Colonic mucosa (tissue), 4 donors: ENCODE data around the gene SLC9A9. TPM values are rescaled to one million over a fixed set of nuclear protein-coding genes. Genes with fewer than 3 reads are reported as not detected.
A peak's percentile ranks its signal among the peaks of the same experiment; 100 is the strongest.

Experiments used
- DNase-seq: peaks from one replicate; pipeline ENCODE4 v3.0.0-alpha.2; 2020
- H3K27ac ChIP-seq: fragments of 200-600 bp; one replicate; pipeline ENCODE4 v1.8.0; 2021
- H3K27me3 ChIP-seq: fragments of 200-600 bp; one replicate; pipeline ENCODE4 v1.8.0; 2021
- H3K36me3 ChIP-seq: fragments of 200-600 bp; one replicate; pipeline ENCODE4 v1.8.0; 2021
- H3K4me1 ChIP-seq: fragments of 200-600 bp; one replicate; pipeline ENCODE4 v1.8.0; 2021; ENCODE audit warnings: mild to moderate bottlenecking
- H3K4me3 ChIP-seq: fragments of 200-600 bp; one replicate; pipeline ENCODE4 v1.8.0; 2021
- H3K9ac ChIP-seq, 2 donors: one replicate each; pipeline ENCODE4 v1.7.0; 2013; ENCODE audit warnings: control low read depth in 2 of 2, low read depth in 2 of 2, low read length in 2 of 2
- H3K9me3 ChIP-seq: fragments of 200-600 bp; one replicate; pipeline ENCODE4 v1.8.0; 2021
- CTCF ChIP-seq: fragments of 200-600 bp; IDR thresholded peaks from one replicate; pipeline ENCODE4 v1.8.0; 2022; ENCODE audit warnings: antibody characterized with exemption, mild to moderate bottlenecking
- intact Hi-C: fragments of 100-400 bp; cut with DNase I; formaldehyde crosslinking; loops from one replicate; pipeline ENCODE4 v1.14.1; 2022
- total RNA-seq, 2 donors: library from RNA; stranded (reverse); fragmentation: NEBNext Ultra II Directional in 1 of 2; extraction: Animal tissue kit (Norgen Biotek cat#: 25700) in 1 of 2; gene quantifications; one replicate each; pipeline ENCODE4 v1.2.1, GENCODE V29; 2021
- donor health status: healthy.
- donor health status: DM: no; HTN: no; CAD: no.
- donor health status: DM: no; HTN: no; CAD: no.

Gene SLC9A9
- total RNA-seq, 2 donors from 2014 or later: 2.5 to 6.5 TPM

GRCh38 chr3:143640774-143641173 is 207.5 kb downstream of the SLC9A9 start:
- no peaks in the 10 kb centered on the region for H3K4me1 ChIP-seq
- intact Hi-C loops: loop anchor here (10.0 kb wide), 1 partner anchor 206 kb away; no protein-coding TSS in a partner anchor
- no peaks in the 10 kb centered on the region for H3K27me3 ChIP-seq
- no peak overlapping the region for H3K4me3 ChIP-seq
- no peak for TF ChIP-seq CTCF
- H3K27ac ChIP-seq: no peak overlapping the region
- no peaks in the 10 kb centered on the region for H3K36me3 ChIP-seq
- no peak overlapping the region for H3K9ac ChIP-seq
- no peak for DNase-seq
- no peaks in the 10 kb centered on the region for H3K9me3 ChIP-seq

- Histone ChIP-seq H3K36me3 (no peaks in the 10 kb centered on the region), H3K27ac (no peak overlapping the region), H3K4me3 (no peak overlapping the region), H3K4me1 (no peaks in the 10 kb centered on the region), H3K9ac (no peak overlapping the region), H3K9me3 (no peaks in the 10 kb centered on the region), H3K27me3 (no peaks in the 10 kb centered on the region)
- no peak for TF ChIP-seq CTCF
- intact Hi-C loops: no loop called here
- no peak for DNase-seq
These were observed 211.1 kb downstream of the SLC9A9 start for GRCh38 chr3:143637133-143637532.

GRCh38 chr3:143634991-143635390 is 213.3 kb downstream of the SLC9A9 start:
- Histone ChIP-seq H3K4me1 (no peaks in the 10 kb centered on the region), H3K27ac (no peak overlapping the region), H3K9ac (no peak overlapping the region), H3K9me3 (no peaks in the 10 kb centered on the region), H3K36me3 (no peaks in the 10 kb centered on the region), H3K27me3 (no peaks in the 10 kb centered on the region), H3K4me3 (no peak overlapping the region)
- TF ChIP-seq CTCF: no peak
- intact Hi-C loops: no loop called here
- peak; percentile 75 for DNase-seq

GRCh38 chr3:143634427-143634826 is 213.8 kb downstream of the SLC9A9 start:
- H3K9me3 ChIP-seq: no peaks in the 10 kb centered on the region
- no peak overlapping the region for H3K27ac ChIP-seq
- H3K9ac ChIP-seq: no peak overlapping the region
- H3K4me1 ChIP-seq: no peaks in the 10 kb centered on the region
- no peaks in the 10 kb centered on the region for H3K27me3 ChIP-seq
- intact Hi-C loops: no loop called here
- no peak for TF ChIP-seq CTCF
- no peak overlapping the region for H3K4me3 ChIP-seq
- H3K36me3 ChIP-seq: no peaks in the 10 kb centered on the region
- no peak for DNase-seq

- H3K27ac ChIP-seq: no peak overlapping the region
These were observed 214.5 kb downstream of the SLC9A9 start for GRCh38 chr3:143633816-143634215.

More at GRCh38 chr3:143633816-143634215, 214.5 kb downstream of the SLC9A9 start:
- H3K4me1 ChIP-seq: no peaks in the 10 kb centered on the region
- H3K27me3 ChIP-seq: no peaks in the 10 kb centered on the region
- no peaks in the 10 kb centered on the region for H3K9me3 ChIP-seq
- H3K4me3 ChIP-seq: no peak overlapping the region
- TF ChIP-seq CTCF: no peak
- no peaks in the 10 kb centered on the region for H3K36me3 ChIP-seq
- intact Hi-C loops: no loop called here
- no peak for DNase-seq
- no peak overlapping the region for H3K9ac ChIP-seq
